Mesodermal cell (in vitro differentiated cells): ENCODE results near the gene C6orf89.

Experiments
- H3K27ac ChIP-seq: 2 replicates; pipeline ENCODE4 v1.7.0; 2013; ENCODE audit warnings: mild to moderate bottlenecking, low read depth, low read length, moderate library complexity; ENCODE audit not compliant: severe bottlenecking
- H3K36me3 ChIP-seq: 2 replicates; pipeline ENCODE4 v1.7.1; 2013; ENCODE audit warnings: mild to moderate bottlenecking, low read length, moderate library complexity; ENCODE audit not compliant: control insufficient read depth, insufficient read depth
- H3K4me1 ChIP-seq: one replicate; pipeline ENCODE4 v1.7.1; 2013; ENCODE audit warnings: mild to moderate bottlenecking, low read length; ENCODE audit not compliant: insufficient read depth, control insufficient read depth, poor library complexity, severe bottlenecking
- H3K4me3 ChIP-seq: 2 replicates; pipeline ENCODE4 v1.7.0; 2013; ENCODE audit warnings: low read length, control low read depth, mild to moderate bottlenecking; ENCODE audit not compliant: insufficient read depth, poor library complexity, severe bottlenecking; ENCODE audit errors: extremely low read depth
- H3K9me3 ChIP-seq: 2 replicates; pipeline ENCODE4 v1.7.1; 2013; ENCODE audit warnings: mild to moderate bottlenecking, low read length, moderate library complexity; ENCODE audit not compliant: control insufficient read depth
- WGBS, 2 experiments: methylation state at CpG; one replicate each; pipeline ENCODE4 v1.1.5; 2013; ENCODE audit warnings: missing lambda C conversion rate in 2 of 2; ENCODE audit not compliant: insufficient coverage in 2 of 2; 5-methylcytosine and 5-hydroxymethylcytosine counted together

C6orf89 gene

GRCh38 chr6:36843170-36843569 lies 42.6 kb upstream of the C6orf89 start:
- Histone ChIP-seq H3K27ac (no peak overlapping the region), H3K4me1 (peaks cover 13% of the 10 kb centered on the region), H3K36me3 (no peaks in the 10 kb centered on the region), H3K4me3 (no peak overlapping the region), H3K9me3 (no peaks in the 10 kb centered on the region)
- 87 to 94% methylated on average over 3 to 4 of the region's 4 CpGs for WGBS, 2 experiments

GRCh38 chr6:36844232-36845170 lies 41.3 kb upstream of the C6orf89 start:
- Histone ChIP-seq H3K9me3 (no peaks in the 10 kb centered on the region), H3K27ac (no peak overlapping the region), H3K4me1 (peaks cover 26% of the 10 kb centered on the region), H3K4me3 (no peak overlapping the region), H3K36me3 (no peaks in the 10 kb centered on the region)
- 78 to 86% methylated on average over 12 to 13 of the region's 19 CpGs for WGBS, 2 experiments

GRCh38 chr6:36845233-36845632 lies 40.5 kb upstream of the C6orf89 start:
- 63 to 73% methylated on average over 3 to 4 of the region's 4 CpGs for WGBS, 2 experiments
- Histone ChIP-seq H3K4me3 (no peak overlapping the region), H3K9me3 (no peaks in the 10 kb centered on the region), H3K4me1 (peaks cover 25% of the 10 kb centered on the region), H3K27ac (no peak overlapping the region), H3K36me3 (no peaks in the 10 kb centered on the region)

DNA sequence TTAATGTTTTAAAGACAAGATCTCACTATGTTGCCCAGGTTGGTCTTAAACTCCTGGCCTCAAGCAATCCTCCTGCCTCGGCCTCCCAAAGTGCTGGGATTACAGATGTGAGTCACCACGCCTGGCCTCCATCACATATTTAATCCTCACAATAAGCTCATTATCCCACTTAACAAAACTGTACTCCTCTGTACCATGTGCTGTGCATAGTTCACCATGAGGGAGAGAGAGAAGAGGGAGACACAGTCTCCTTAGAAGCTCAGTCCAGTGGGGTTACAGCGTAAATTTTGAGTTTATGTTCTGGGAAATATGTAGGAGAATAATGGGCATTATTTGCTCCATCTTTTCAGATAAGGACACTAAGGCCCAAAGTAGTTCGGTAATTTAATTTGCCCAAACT lies 38.6 kb upstream of the C6orf89 start:
- WGBS, 2 experiments, result 100% methylated on average over 3 of the region's 4 CpGs
- H3K36me3 ChIP-seq, result no peaks in the 10 kb centered on the region
- H3K27ac ChIP-seq, result no peak overlapping the region
- no peaks in the 10 kb centered on the region for H3K9me3 ChIP-seq
- H3K4me1 ChIP-seq, result peaks cover 15% of the 10 kb centered on the region
- no peak overlapping the region for H3K4me3 ChIP-seq

- H3K4me3 ChIP-seq, result no peak overlapping the region
- no peak overlapping the region for H3K27ac ChIP-seq
- H3K4me1 ChIP-seq, result peaks cover 20% of the 10 kb centered on the region
- H3K9me3 ChIP-seq, result no peaks in the 10 kb centered on the region
- WGBS, 2 experiments, result 92 to 94% methylated on average over 4 to 5 of the region's 6 CpGs
- H3K36me3 ChIP-seq, result no peaks in the 10 kb centered on the region
Observed at GRCh38 chr6:36847991-36848390, 37.8 kb upstream of the C6orf89 start.

DNA sequence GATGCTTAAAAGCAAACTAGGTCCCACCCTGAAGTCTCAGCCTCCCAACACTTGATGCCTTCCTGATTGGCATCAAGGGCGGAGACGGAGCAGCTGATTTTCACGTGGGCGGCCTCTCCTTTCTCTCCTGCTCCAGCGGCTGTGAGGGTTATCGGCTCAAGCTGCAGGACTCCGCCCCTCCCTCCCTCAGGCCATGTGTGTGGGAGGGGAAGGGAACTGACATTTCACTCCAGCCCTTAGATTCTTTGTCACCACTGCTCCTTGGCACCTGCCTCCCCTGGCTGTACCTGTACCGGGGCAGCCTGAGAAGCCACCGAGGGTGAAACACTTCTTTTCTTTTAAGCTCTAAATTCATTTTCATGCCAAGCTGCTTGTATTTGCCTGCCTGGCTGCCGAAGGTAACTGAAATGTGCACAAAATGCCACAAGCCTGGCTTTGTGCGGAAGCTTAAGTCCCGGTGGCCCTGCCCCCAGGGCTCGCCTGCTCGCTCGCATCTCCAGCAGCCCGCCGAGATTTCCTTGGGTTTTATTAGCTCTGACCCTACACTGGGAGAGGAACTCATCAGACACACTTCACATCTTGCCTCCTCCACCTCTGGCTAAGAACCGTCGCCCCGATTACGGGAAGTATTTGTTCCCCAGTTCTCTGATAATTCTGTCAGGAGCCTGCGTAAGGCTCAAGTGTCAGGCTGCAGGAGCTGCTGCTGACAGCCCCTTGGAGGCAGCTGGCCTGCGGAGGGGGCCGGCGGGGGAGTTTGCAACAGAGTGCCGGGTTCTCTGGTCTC lies 36.9 kb upstream of the C6orf89 start:
- Histone ChIP-seq H3K4me1 (peaks cover 28% of the 10 kb centered on the region), H3K36me3 (peaks cover 6% of the 10 kb centered on the region), H3K9me3 (no peaks in the 10 kb centered on the region), H3K27ac (peak overlapping the region; percentile 11), H3K4me3 (no peak overlapping the region)
- WGBS, 2 experiments, result 13 to 19% methylated on average over 12 to 15 of the region's 26 CpGs

GRCh38 chr6:36850021-36850420 lies 35.7 kb upstream of the C6orf89 start:
- no peak overlapping the region for H3K27ac ChIP-seq
- H3K36me3 ChIP-seq, result peaks cover 18% of the 10 kb centered on the region
- 94 to 98% methylated on average over 3 to 8 of the region's 9 CpGs for WGBS, 2 experiments
- no peak overlapping the region for H3K4me3 ChIP-seq
- H3K4me1 ChIP-seq, result peaks cover 28% of the 10 kb centered on the region
- H3K9me3 ChIP-seq, result no peaks in the 10 kb centered on the region

DNA sequence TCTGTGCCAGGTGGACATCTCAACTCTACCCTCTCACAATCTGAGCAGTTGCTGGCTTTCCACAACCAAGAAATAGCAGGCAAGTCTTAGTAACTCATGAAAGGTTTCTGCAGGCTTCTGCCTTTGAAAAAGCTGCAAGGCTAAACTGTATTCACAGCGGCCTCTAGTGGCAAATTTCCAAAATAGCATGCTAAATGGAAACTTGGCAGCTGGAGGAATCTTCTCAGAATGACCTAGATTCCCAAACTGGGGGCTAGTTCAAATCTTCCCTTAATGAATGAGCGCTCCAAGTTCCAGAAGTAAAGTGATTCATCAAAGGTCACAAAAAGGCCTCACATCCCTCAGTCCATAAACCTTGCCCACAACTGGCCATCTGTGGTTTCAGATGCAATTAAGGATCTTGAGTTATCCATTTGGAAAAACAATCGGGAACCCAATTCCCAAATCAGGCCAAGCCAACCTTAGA lies 34.6 kb upstream of the C6orf89 start:
- H3K4me3 ChIP-seq, result no peak overlapping the region
- H3K27ac ChIP-seq, result no peak overlapping the region
- H3K9me3 ChIP-seq, result no peaks in the 10 kb centered on the region
- WGBS, 2 experiments, result 50% methylated on average over 2 of the region's 3 CpGs
- H3K36me3 ChIP-seq, result peaks cover 27% of the 10 kb centered on the region
- H3K4me1 ChIP-seq, result peaks cover 28% of the 10 kb centered on the region

DNA sequence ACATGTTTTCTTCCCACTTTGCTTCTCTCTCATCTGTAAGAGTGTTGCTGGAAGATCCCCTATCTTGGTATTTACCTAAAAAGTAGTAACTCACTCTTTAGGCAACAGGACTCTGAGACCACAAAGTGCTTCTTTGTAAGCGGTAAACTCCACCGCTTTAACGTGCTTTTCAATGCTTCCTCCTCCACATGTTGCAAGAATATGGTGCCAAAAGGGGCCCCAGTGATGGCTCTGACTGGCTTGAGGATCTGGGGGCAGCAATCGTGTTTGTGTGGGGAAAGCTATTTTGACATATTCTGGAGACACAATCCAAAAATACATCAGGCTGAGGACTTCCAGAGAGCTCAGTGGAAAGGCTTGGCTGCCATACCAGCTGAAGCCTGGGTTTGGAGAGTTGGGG lies 34.1 kb upstream of the C6orf89 start:
- no peak overlapping the region for H3K27ac ChIP-seq
- peaks cover 28% of the 10 kb centered on the region for H3K4me1 ChIP-seq
- 78 to 94% methylated on average over 1 to 3 of the region's 4 CpGs for WGBS, 2 experiments
- H3K9me3 ChIP-seq, result no peaks in the 10 kb centered on the region
- no peak overlapping the region for H3K4me3 ChIP-seq
- H3K36me3 ChIP-seq, result peaks cover 27% of the 10 kb centered on the region

DNA sequence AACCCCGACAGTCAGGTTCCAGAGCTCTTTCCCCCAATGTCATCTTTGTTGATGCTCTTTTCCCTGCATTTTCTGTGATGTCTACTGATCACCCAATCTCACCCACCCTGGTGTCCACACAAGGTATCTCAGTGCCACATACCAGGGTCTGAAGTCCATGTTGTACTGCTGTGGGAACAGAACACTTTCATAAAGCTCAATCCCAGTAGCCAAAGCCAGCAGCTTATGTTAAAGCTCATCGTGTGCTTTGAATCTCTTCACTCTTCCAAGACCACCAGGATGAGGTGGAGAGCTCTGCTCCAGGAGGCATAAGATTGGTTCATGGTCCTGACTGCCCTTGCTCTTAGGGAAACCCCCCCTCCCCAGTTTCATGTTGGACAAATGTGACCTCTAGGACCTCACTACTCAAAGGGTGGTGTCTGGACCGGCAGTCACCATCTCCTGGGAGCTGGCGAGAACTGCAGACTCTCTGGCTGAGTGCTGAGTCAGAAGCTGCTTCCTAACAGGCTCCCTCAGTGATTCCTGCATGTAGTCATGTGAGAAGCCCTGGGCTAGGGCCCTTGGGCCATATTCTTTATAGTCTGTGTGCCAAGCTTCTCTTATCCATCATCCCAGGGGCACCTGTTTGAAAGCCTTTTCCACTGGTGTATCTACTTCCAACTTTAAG lies 33.1 kb upstream of the C6orf89 start:
- no peaks in the 10 kb centered on the region for H3K9me3 ChIP-seq
- H3K4me1 ChIP-seq, result peaks cover 28% of the 10 kb centered on the region
- H3K27ac ChIP-seq, result no peak overlapping the region
- H3K36me3 ChIP-seq, result peaks cover 27% of the 10 kb centered on the region
- no peak overlapping the region for H3K4me3 ChIP-seq
- 90 to 93% methylated on average over 3 to 4 of the region's 4 CpGs for WGBS, 2 experiments
